COLO829 (cell line): ENCODE data around the gene C1orf87.

Experiments
- DNase-seq: peaks from one replicate; pipeline ENCODE4 v3.0.0; 2012; ENCODE audit warnings: low spot score

The C1orf87 gene

GRCh38 chr1:60073605-60074278, at the start of gene C1orf87:
TSS of gene C1orf87 (minus strand) at chr1:60073770. CDS start at chr1:60072643, 1,127 bp downstream.
- DNase-seq = no peak

- no peak for DNase-seq
Observed at GRCh38 chr1:60118085-60118484, 44.5 kb upstream of the C1orf87 start.

GRCh38 chr1:60114745-60115318, 41.3 kb upstream of the C1orf87 start:
- no peak for DNase-seq

- no peak for DNase-seq
Observed at GRCh38 chr1:60113596-60113995, 40.0 kb upstream of the C1orf87 start.

GRCh38 chr1:60113028-60113427, 39.5 kb upstream of the C1orf87 start:
- DNase-seq = no peak

- no peak for DNase-seq
Observed at GRCh38 chr1:60111716-60112115, 38.1 kb upstream of the C1orf87 start.

GRCh38 chr1:60111118-60111517, 37.5 kb upstream of the C1orf87 start:
- DNase-seq = no peak

GRCh38 chr1:60108196-60108595, 34.6 kb upstream of the C1orf87 start:
- DNase-seq = no peak

- DNase-seq = no peak
Observed at GRCh38 chr1:60103186-60103585, 29.6 kb upstream of the C1orf87 start.

- no peak for DNase-seq
Observed at GRCh38 chr1:60102267-60103061, 28.9 kb upstream of the C1orf87 start.

- no peak for DNase-seq
Observed at GRCh38 chr1:60101516-60101915, 27.9 kb upstream of the C1orf87 start.

GRCh38 chr1:60091195-60091715, 17.7 kb upstream of the C1orf87 start:
- no peak for DNase-seq

- DNase-seq = no peak
Observed at GRCh38 chr1:60090655-60091054, 17.1 kb upstream of the C1orf87 start.

- peak; percentile 10 for DNase-seq
Observed at GRCh38 chr1:60088620-60089155, 15.1 kb upstream of the C1orf87 start.

- no peak for DNase-seq
Observed at GRCh38 chr1:60087681-60088080, 14.1 kb upstream of the C1orf87 start.

GRCh38 chr1:60078182-60078581, 4.6 kb upstream of the C1orf87 start:
- DNase-seq = no peak

- no peak for DNase-seq
Observed at GRCh38 chr1:60071296-60071695, 2.3 kb downstream of the C1orf87 start.

GRCh38 chr1:60069691-60070090, 3.9 kb downstream of the C1orf87 start:
- no peak for DNase-seq

GRCh38 chr1:60068393-60069045, 5.1 kb downstream of the C1orf87 start:
- DNase-seq = no peak

GRCh38 chr1:60066001-60066400, 7.6 kb downstream of the C1orf87 start:
- no peak for DNase-seq

- DNase-seq = no peak
Observed at GRCh38 chr1:60065199-60065598, 8.4 kb downstream of the C1orf87 start.

GRCh38 chr1:60063561-60063960, 10.0 kb downstream of the C1orf87 start:
- DNase-seq = no peak
